Activated effector memory CD4-positive, alpha-beta T cell treated with Interleukin-2 at 50 U/mL for 16 hours (primary cell): ENCODE results near the gene RPP21.
A peak's percentile ranks its signal among the peaks of the same experiment; 100 is the strongest.

Experiments
- DNase-seq: peaks from one replicate; pipeline ENCODE4 v3.0.0-alpha.2; 2020

RPP21 gene

DNA sequence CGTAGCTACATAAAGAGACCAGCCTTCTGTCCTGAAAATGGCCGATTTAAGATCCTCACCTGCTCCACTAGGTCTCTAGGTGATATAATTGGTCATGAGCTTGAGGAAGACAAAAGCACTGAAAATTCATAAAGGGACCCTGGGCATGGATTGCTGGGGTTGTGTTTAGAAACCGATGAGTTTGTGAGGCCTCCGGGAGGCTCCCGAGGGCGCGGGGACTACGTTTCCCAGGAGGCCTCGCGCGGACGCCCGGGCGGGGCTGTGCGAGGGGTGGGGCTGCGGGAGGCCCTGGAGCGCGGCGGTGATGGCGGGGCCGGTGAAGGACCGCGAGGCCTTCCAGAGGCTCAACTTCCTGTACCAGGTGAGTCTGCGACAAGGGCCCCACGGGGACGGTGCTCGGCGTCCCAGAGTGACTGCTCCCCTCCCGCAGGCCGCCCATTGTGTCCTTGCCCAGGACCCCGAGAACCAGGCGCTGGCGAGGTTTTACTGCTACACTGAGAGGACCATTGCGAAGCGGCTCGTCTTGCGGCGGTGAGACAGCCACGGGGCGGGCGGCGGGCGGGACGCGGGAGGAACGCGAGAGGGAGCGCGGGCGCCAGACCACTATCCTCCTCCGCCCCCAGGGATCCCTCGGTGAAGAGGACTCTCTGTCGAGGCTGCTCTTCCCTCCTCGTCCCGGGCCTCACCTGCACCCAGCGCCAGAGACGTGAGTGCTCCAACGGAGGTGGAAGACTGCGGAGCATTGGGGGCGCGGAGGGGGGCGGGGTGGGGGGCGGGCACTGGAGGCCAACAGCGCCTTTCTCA lies at the start of gene RPP21:
RPP21 (plus strand) TSS at position 289 of the 804 bp plus-strand sequence; CDS start at position 305, 16 bp downstream.
- DNase-seq: peak; percentile 85

DNA sequence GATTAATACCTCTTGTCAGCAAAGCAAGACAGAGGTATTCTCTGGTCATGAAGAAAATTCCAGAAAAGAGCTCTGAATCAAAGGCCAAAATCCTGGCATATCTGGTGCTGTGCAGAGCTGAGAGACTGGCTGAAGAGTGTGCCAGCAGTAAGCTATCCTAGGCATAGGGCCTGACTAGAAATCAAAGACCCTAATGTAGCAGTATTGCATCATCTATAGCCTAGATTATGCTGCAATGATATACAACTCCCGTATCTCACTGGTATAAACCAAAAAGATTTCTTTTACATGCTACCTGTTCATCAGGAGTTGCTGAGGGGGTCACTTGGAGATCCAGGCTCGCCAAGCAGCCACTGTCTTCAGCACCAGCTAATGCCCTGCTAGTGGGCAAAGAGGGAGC lies 49.1 kb upstream of the RPP21 start:
- DNase-seq: no peak

DNA sequence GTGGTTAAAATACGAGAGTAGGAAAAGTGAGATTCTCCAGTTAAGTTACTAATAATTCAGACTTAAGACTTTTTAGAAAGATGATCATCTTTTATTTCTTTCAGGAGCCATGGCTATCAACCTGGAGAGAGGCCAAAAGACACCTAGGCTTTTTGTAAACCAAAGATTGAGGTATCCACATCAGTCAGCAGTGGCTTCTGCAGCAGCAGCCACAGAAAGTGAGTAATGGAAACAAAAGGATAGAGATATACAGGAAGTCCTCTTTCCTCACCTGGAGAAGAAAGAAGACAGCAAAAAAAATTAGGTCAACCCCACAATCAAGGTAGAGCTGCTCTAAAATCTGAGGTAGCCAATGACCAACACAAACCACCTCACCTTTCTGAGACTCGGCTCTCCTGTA lies 41.0 kb upstream of the RPP21 start:
- DNase-seq: no peak

DNA sequence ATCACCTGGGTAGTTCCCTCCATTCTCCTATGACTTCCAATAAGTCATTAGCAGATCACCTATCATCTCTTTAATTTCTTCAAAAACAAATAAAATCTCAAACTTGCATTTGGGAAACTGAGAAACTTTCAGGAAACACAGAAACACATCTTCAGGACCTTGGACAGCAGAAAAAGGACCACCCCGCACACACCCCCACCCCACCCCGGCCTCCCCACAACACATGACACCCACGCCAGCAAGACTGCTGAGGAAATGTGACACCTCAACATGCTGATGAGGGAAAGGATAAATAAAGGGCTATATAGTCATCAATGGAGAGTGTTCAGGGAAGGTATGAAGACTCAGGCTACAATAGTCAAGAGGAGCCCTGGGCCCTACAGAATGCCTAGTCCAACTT lies 33.9 kb upstream of the RPP21 start:
- no peak for DNase-seq

DNA sequence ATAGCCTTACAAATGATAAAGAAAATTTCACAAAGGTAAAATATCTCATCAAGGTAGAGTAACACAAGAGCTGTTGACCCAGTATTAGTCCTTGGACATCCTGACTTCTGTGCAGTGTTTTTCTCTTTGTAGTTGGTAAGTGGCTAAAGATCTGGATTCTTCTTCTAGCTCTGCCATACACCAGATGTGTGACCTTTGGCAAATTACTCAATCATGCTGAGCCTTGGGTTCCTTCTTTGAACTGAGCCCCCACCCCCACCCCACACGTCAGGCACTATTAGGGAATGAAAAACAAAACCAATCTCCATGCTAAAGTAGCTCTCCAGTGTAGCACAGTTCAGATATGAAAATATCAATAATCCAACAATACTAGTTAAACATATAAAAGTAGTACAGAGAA lies 33.3 kb upstream of the RPP21 start:
- no peak for DNase-seq

DNA sequence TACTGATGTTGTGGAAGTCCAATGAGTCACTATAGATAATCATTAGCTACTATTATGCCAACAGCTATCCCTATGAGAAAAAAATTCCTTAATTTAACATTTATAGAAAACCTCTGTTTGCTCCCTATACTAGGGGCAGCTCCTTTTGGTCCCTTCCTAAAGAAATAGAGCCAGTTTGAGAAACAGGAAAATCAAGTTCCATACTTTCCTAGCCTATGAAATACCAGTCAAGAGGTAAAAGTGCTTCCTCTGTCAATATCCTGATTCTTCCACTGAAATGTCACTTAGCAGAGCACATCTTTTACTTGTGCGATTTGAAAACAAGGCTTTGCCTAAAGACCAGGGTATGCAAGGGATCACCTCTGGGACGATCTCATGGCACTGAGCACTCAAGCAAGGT lies 32.7 kb upstream of the RPP21 start:
- DNase-seq: no peak

DNA sequence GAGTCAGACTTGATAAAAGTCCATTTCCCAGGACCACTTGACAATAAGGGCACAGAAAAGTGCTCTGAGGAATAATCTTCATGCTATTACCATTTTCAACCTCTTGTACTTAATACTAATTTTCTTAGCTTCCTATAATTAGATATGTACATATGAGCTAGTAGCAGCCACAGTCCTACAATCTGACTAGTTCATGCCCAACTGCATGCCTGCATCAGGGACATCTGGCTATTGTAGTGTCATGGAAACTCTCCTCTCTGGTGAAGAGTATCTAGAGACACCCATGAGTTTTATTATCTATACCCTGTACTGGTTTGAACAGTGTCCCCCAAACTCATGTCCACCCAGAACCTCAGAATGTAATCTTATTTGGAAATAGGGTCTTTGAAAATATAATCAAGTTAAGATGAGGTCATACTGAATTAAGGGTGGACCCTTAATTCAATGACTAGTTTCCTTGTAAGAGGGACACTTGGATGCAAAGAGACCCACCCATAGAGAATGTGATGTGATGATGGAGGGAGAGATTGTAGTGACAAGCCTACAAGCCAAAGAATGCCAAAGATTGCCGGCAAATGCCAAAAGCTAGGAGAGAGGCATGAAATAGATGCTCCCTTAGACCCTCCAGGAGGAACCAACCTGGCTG lies 32.2 kb upstream of the RPP21 start:
- DNase-seq: no peak

DNA sequence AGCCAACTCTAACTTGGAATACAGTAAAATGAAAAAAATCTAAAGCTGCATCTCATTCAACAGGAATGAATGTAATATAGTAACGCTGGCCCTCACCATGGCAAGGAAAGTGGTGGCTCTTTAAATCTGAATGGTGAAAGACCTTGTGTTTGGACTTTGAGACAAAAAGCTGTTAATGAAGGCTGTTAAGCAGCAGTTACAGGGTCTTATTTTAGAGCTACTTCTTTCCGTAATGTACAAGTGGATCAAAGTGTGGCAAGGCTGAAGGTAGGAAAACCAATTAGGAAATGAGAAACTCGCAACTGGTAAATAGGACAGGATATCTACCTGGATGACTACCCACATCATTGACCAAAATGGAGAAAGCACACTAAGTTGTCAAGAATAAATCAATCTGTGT lies 29.8 kb upstream of the RPP21 start:
- no peak for DNase-seq

DNA sequence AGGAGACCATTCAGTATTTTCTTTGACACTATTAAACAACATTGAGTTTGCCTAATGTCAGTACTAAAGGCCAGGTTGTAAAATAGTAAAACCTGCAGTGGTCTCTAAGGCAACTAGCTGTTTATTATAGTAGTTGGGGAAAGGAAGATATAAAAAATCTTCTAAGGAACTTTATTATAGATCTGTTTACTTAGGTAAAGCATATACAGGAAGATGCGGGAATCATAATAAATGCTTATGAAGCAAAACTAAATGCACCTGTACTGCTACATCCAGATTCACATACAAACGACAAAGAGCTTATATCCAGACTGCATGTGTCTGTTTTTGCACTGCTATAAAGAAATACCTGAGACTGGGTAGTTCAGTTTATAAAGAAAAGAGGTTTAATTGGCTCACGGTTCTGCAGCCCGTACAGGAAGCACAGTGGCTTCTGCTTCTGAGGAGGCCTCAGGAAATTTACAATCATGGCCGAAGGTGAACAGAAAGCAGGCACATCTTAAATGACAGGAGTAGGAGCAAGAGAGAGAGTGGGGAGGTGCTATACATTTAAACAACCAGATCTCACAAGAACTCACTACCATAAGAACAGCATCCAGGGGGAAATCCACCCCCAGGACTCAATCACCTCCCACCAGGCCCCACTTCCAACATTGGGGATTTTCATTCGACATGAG lies 26.9 kb upstream of the RPP21 start:
- DNase-seq: no peak

DNA sequence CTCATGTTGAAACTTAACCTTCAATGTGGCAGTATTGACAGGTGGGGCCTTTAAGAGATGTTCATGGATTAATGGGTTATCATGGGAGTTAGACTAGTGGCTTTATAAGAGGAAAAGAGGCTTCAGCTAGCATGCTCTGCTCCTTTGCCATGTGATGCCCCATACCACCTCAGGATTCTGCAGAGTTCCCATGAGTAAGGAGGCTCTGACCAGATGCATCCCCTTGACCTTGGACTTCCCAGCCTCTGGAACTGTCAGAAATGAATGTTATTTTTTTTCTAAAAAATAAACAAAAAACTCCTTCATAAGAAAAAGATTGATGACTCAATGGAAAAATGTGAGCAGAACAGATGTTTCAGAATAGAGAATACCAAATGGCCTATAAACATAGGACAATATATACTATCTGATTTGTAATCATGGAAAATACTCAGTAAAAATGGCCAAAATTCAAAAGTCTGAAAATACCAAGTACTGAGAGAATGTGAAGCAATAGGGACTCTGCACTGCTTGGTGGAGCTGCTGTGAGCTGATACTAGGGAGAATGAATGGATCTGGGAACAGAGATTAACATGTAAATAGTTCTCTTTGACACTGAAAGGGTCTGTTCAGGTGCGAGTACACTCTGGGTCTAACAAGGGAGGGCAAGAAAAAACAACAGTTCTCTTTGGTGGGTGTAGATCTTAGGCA lies 25.7 kb upstream of the RPP21 start:
- no peak for DNase-seq

DNA sequence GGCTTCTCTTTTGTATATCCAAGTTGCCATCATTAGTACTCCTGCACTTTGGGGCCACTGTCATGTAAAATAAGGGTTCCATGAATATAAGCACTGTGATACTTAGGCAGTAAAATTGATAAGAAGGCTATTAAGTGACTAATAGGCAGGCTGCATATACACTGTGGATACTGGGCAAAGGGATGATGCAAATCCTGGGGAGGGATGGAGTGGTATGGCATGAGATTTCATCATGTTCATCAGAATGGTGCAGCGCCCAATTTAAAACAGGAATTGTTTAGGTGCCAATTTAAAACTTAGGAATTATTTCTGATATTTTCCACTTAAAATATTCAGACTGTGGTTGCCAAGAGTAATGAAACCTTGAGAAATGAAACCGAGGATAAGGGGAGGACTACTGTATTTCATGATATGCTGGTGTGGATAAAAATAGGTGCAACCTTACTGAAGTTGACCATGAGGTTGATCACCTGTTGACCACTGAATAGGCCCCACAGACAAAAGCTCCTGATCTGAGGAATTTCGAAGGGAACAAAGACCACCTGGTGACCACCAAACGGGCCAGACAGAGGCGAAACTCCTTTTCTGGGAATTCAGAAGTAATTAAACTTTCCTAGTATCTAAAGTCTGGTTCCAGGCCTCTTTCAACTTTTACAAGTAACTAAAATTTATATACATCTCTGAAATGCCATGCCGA lies 23.1 kb upstream of the RPP21 start:
- DNase-seq: no peak

DNA sequence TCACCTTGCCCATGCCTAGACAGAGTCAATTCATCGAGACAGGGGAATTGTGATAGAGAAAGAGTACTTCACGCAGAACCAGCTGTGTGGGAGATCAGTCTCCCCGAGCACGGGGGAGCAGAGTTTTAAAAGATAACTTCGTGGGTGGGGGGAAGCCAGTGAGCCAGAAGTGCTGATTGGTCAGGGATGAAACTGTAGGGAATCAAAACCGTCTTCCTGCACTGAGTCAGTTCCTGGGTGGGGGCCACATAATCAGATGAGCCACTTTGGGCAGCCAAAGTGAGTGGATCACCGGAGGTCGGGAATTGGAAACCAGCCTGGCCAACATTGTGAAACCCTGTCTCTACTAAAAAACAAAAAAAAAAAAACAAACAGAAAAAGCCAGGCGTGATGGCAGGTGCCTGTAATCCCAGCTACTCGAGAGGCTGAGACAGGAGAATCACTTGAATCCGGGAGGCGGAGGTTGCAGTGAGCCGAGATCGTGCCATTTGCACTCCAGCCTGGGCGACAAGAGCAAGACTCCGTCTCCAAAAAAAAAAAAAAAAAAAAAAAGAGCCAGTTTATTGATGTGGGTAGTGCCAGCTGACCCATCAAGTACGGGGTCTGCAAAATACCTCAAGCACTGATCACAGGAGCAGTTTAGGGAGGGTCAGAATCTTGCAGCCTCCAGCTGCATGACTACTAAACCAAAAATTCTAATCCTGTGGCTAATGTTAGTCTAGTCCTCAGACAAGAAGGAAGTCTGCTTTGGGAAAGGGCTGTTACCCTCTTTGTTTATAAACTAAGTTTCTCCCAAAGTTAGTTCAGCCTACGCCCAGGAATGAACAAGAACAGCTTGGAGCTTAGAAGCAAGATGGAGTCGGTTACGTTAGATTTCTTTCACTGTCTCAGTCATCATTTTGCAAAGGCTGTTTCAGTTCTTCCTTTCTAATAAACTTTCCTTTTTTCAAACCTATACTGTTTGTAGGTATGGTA lies 22.1 kb upstream of the RPP21 start:
- no peak for DNase-seq

DNA sequence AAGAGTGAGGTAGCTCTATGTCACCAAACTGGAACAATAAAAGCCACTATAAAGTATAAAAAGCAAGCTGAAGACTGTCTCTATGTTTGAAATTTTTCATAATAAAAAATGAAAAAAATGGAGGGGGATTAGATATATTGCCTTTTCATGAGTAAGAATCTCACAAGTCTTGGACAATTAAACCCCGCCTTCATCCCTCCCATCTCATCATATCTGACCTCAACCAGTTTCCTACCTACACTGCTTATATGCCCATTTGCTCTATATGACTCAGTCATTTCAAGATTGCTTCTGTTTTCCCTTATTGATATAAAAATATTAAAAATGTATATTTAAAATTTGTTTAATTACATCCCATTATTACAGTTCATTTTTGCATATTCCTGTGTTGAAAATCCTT lies 21.1 kb upstream of the RPP21 start:
- DNase-seq: no peak

DNA sequence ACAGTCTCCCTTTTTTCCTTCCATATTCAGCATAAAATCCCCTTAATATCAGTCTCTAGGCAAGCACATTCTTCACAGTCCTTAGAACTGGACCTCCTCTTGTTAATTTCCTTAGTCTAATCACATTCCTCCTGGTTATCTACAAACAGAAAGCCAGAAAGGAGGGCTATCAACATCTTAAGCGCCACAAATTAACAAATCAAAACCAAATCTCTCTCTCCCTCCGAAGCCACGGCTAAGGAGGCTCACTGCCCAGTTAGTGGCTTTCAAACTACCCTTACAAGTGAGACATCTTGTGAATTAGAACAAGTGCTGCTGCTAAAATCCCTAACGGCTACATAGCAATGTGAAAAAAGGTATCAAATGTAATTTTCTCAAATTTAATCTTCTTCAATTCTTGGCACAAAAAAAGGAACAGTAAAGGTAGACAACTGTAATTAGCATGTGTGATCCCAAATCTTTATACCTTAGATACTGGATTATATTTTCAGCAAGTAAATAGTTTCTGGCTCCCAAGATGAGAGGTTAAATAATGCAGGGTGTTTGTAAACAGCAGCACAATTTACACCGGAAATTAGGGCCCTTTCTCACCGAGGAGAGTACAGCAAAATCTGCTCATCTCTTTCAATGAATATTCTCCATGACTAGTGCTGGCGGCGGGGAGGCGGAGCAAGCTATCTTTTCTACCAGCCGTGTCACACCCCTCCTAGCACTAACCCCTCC lies 19.6 kb upstream of the RPP21 start:
- DNase-seq: peak; percentile 65

DNA sequence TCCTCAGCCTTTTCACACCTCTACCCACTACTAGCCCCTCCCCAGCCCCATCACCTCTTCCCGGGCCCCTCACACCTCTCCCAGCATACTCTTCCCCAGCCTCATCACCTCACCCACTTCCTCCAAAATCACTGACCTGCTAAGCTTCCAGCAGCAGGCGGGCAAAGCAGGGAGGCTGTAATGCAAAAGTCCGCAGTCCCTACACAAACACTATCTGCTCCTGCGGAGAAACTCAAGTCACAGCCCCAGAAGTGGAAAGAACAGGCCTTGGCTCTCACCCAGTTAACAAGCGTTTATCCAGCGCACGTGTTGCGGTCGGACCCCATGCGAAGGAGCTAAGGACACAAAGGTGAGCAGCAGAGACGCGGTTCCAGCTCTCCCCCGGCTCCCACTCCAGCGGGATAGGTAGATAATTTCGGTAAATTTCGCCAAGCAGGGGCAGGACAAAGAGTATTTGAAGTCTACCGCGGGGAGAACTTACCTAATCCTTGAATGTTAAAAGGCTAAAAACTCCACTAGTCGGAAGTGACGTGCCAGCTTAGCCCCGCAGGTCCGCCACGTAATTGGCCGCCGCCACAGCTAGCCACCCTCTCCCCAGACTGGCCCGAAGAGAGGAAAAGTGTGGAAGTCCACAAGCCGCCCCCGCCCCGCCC lies 19.0 kb upstream of the RPP21 start:
- DNase-seq: peak; percentile 69

DNA sequence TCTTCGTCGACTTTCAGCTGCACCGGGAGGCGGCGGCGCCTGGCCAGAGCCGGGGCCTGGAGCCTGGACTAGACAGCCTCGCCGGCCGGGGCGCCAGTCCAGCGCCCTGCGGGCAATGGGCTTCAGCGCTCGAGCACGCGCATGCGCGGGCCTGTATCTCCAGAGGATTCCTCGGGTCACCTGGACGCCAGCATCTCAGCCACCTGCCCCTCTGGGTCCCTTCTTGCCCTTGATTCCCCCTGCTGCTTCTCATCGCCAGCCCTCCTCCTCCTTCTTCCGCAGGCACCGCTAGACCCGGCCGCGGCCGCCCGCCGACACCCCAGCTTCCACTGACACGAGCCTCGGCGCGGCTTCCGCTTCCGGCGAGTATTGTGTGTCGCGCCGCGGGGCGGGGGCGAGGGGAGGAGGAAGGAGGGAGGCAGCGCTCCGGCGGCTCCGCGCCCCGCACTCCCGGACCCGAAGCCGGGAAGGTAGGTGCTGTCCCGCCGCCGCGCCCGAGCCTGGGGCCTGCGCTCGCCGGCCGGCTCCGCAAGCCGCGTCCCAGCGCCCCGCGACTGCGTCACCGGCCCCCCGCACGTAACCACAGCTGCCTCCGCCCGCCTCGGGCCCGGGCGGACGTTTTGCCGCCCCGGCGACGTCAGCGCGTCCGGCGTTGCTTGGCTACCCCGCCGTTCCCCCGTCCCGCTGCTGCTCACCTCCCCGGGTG lies 18.3 kb upstream of the RPP21 start, which contains the start of gene TRIM39:
TRIM39 (plus strand) TSS at position 402 of the 706 bp plus-strand sequence. CDS start 2,391 bp downstream, outside the sequence.
- DNase-seq: peak; percentile 84

DNA sequence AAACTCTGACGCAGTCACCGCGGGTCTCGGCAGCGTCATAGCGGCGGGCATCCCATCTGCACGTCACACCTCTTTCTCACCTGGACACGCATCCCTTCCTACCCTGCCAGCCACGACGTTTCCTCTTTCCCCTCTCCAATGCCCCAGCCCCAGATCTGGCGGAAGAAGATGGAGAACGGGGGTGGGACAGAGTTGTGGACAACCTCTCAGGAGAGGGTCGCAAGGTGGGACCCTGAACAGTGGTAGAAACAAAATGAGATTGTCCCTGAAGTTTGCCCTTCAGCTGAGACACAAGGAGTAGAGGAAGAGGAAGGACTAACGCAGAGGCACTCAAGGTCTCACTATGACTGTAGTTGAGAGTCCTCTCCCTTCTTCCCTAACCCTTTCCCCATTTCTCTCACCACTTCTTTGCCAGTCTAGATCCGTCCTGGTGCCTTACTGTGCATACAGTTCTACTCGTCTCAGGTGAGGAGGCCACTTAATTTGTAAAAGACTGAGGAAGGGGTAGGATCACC lies 17.7 kb upstream of the RPP21 start:
- no peak for DNase-seq

DNA sequence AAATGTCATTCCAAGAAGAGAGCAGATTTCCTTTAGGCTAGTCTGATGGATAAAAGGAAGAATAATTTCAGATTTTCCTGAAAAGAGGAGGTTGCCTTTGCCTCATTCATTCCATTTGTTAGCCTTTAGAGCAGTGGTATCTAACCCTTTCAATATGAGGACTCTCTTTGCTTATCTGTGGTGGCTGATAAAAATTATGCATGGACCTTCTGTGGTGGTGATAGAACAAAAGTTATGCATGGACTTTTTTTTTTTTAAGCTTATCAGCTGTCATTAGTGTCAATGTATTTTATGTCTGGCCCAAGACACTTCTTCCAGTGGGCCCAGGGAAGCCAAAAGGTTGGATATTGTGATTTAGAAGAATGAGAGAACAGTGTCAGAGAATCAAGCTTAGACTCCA lies 16.6 kb upstream of the RPP21 start:
- no peak for DNase-seq

DNA sequence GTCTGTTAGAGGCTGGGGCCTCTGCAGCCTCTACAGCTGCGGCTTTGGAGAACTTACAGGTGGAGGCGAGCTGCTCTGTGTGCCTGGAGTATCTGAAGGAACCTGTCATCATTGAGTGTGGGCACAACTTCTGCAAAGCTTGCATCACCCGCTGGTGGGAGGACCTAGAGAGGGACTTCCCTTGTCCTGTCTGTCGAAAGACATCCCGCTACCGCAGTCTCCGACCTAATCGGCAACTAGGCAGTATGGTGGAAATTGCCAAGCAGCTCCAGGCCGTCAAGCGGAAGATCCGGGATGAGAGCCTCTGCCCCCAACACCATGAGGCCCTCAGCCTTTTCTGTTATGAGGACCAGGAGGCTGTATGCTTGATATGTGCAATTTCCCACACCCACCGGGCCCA lies 15.6 kb upstream of the RPP21 start:
- DNase-seq: no peak
